Progenitor cell of endocrine pancreas (in vitro differentiated cells): ENCODE data around the gene CDKN2AIP. TPM values are rescaled to one million over a fixed set of nuclear protein-coding genes. Genes with fewer than 3 reads are reported as not detected.

Experiments used
- DNase-seq: peaks from one replicate; pipeline ENCODE4 v3.0.0; 2021; ENCODE audit warnings: low spot score; ENCODE audit not compliant: unreplicated experiment
- H3K27ac Mint-ChIP-seq: 2 replicates; pipeline ENCODE4 v1.8.0; 2021; ENCODE audit warnings: mild to moderate bottlenecking, moderate library complexity, mixed read lengths
- H3K27me3 Mint-ChIP-seq: 2 replicates; pipeline ENCODE4 v1.8.0; 2021; ENCODE audit warnings: mixed read lengths
- H3K36me3 Mint-ChIP-seq: 2 replicates; pipeline ENCODE4 v1.8.0; 2022; ENCODE audit warnings: mixed read lengths; ENCODE audit not compliant: insufficient read depth
- H3K4me1 Mint-ChIP-seq: 2 replicates; pipeline ENCODE4 v1.8.0; 2021; ENCODE audit warnings: low read depth, mixed read lengths
- H3K4me3 Mint-ChIP-seq: 2 replicates; pipeline ENCODE4 v1.8.0; 2021; ENCODE audit warnings: low read depth, mild to moderate bottlenecking, moderate library complexity, mixed read lengths
- H3K9me3 Mint-ChIP-seq: 2 replicates; pipeline ENCODE4 v1.8.0; 2021; ENCODE audit warnings: low read depth, mixed read lengths
- CTCF ChIP-seq: fragments of 200-600 bp; sonication (generic); IDR thresholded peaks from one replicate; pipeline ENCODE4 v1.5.0; 2021; ENCODE audit warnings: antibody characterized with exemption, mild to moderate bottlenecking; ENCODE audit not compliant: unreplicated experiment
- total RNA-seq: library from RNA; stranded (reverse); gene quantifications from 2 replicates; pipeline ENCODE4 v1.2.1, GENCODE V29; 2021

Gene CDKN2AIP
- total RNA-seq, 1 donor from 2014 or later, result 22.0 TPM

- Mint-ChIP-seq H3K36me3 (peaks cover 15% of the 10 kb centered on the region), H3K27ac (no peak overlapping the region), H3K4me1 (no peaks in the 10 kb centered on the region), H3K9me3 (peaks cover 5% of the 10 kb centered on the region), H3K27me3 (no peaks in the 10 kb centered on the region), H3K4me3 (no peak overlapping the region)
- TF ChIP-seq CTCF, result no peak
- DNase-seq, result no peak
Measured at GRCh38 chr4:183495184-183495583, 50.7 kb downstream of the CDKN2AIP start.

Other genes starting within 250 kb of the CDKN2AIP start
- gene CLDN22, start 124.4 kb upstream of the CDKN2AIP start, total RNA-seq, result not detected in 2 replicates
- gene CLDN24, start 122.2 kb upstream of the CDKN2AIP start, total RNA-seq, result not detected in 2 replicates
- 19.2 and 19.9 TPM in 2 replicates for gene ING2, start 60.4 kb downstream of the CDKN2AIP start, total RNA-seq
- gene RWDD4, start 214.5 kb downstream of the CDKN2AIP start, total RNA-seq, result 19.6 and 19.7 TPM in 2 replicates
- 54.3 and 56.1 TPM in 2 replicates for gene TRAPPC11, start 214.7 kb downstream of the CDKN2AIP start, total RNA-seq